AG09319 (cell line): Measurements from ENCODE around the gene E2F3.

Source experiments
- DNase-seq: peaks from one replicate; pipeline ENCODE4 v3.0.0-alpha.2; 2010; ENCODE audit warnings: low read depth; ENCODE audit errors: extremely low read depth
- CTCF ChIP-seq: IDR thresholded peaks from 2 replicates; pipeline ENCODE4 v1.5.1; 2011; ENCODE audit warnings: low read depth, mild to moderate bottlenecking, inconsistent platforms, low read length, moderate library complexity

The E2F3 gene

GRCh38 chr6:20534295-20535262, 132.9 kb downstream of the E2F3 start, which contains the start of gene CDKAL1:
Gene CDKAL1, plus strand, starts transcription at chr6:20534457. Its CDS starts 11,894 bp downstream, at chr6:20546351.
- TF ChIP-seq CTCF, result no peak
- DNase-seq, result peak; percentile 78

- no peak for TF ChIP-seq CTCF
- DNase-seq, result no peak
Measured at GRCh38 chr6:20538131-20538662, 136.5 kb downstream of the E2F3 start.

- TF ChIP-seq CTCF, result no peak
- no peak for DNase-seq
Measured at GRCh38 chr6:20538907-20539306, 137.2 kb downstream of the E2F3 start.

GRCh38 chr6:20539387-20539786, 137.7 kb downstream of the E2F3 start:
- no peak for TF ChIP-seq CTCF
- no peak for DNase-seq

GRCh38 chr6:20540683-20541082, 139.0 kb downstream of the E2F3 start:
- TF ChIP-seq CTCF, result no peak
- no peak for DNase-seq

- no peak for TF ChIP-seq CTCF
- DNase-seq, result no peak
Measured at GRCh38 chr6:20541382-20541781, 139.7 kb downstream of the E2F3 start.
